Uterus (tissue), 2 donors: ENCODE measurements around the gene UPK3B.

Experiments used
- CTCF ChIP-seq, 4 experiments: fragments of 200-600 bp in 2 of 4; fragments of 450-650 bp in 2 of 4; sonication (generic) in 2 of 4; IDR thresholded peaks; one replicate each; pipeline ENCODE4 v1.5.1; 2016 to 2019; ENCODE audit warnings: antibody characterized with exemption in 4 of 4, mild to moderate bottlenecking in 2 of 4, moderate library complexity in 1 of 4
- POLR2A ChIP-seq, 2 donors: fragments of 450-650 bp; IDR thresholded peaks; one replicate each; pipeline ENCODE4 v1.6.1; 2016; ENCODE audit warnings: antibody characterized with exemption in 2 of 2, mild to moderate bottlenecking in 1 of 2, moderate library complexity in 1 of 2

- TF ChIP-seq POLR2A (IDR thresholded peaks at IDR 0.05) (no peak), CTCF (IDR thresholded peaks at IDR 0.05) (no peak)
Measured at GRCh38 chr7:76507723-76508406, 2.5 kb upstream of the UPK3B start.
